GM19438 (cell line): Measurements from ENCODE around the gene PCDHAC1.
"Not testable (repeated sequence)": the region's sequence is repeated elsewhere in the genome, so short reads cannot be mapped to it uniquely, and the experiment has no call there.

Experiments used
- ATAC-seq: cut with Tn5 transposase; IDR thresholded peaks from one replicate; pipeline ENCODE4 v1.9.1; 2021; ENCODE audit warnings: low read depth; ENCODE audit not compliant: unreplicated experiment

PCDHAC1 gene, protein sequence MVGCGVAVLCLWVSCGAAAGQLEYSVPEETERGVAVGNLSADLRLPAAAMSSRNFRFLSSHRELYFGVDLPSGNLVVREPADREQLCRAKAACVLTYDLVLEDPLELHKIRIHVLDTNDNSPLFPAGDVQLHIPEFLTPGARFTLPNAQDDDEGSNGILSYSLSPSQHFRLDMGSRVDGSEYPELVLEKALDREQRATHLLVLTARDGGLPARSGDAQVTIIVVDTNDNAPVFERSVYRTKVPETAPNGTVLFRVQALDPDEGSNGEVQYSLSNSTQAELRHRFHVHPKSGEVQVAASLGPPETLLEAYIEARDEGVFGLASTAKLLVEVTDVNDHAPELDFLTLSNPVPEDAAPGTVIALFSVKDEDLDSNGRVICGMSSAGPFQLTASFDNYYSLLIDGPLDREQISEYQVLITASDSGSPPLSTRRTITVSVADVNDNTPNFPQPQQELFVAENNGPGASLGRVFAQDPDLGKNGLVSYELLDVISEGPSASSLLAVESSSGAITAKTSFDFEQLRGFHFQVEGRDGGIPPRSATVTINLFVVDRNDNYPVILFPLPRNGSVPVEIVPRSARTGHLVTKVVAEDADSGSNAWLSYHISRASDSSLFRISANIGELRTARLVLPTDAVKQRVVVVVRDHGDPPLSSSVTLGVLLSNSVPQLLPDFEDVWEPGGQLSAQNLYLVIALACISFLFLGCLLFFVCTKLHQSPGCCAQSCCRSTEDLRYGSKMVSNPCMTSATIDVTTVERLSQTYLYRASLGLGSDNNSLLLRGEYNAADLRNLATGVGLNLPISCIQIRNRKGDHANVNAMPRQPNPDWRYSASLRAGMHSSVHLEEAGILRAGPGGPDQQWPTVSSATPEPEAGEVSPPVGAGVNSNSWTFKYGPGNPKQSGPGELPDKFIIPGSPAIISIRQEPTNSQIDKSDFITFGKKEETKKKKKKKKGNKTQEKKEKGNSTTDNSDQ

GRCh38 chr5:140925806-140926442 lies at the start of gene PCDHAC1:
Gene PCDHAC1 (plus strand): TSS chr5:140926299. CDS start chr5:140926893, 594 bp downstream.
- no peak for ATAC-seq

DNA sequence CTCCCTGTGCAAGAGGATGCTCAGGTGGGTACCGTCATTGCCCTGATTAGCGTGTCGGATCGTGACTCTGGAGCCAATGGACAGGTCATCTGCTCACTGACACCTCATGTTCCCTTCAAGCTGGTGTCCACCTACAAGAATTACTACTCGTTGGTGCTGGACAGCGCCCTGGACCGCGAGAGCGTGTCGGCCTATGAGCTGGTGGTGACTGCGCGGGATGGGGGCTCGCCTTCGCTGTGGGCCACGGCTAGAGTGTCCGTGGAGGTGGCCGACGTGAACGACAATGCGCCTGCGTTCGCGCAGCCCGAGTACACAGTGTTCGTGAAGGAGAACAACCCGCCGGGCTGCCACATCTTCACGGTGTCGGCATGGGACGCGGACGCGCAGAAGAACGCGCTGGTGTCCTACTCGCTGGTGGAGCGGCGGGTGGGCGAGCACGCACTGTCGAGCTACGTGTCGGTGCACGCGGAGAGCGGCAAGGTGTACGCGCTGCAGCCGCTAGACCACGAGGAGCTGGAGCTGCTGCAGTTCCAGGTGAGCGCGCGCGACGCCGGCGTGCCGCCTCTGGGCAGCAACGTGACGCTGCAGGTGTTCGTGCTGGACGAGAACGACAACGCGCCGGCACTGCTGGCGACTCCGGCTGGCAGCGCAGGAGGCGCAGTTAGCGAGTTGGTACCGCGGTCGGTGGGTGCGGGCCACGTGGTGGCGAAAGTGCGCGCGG lies 49.4 kb upstream of the PCDHAC1 start:
- not testable (repeated sequence) for ATAC-seq

DNA sequence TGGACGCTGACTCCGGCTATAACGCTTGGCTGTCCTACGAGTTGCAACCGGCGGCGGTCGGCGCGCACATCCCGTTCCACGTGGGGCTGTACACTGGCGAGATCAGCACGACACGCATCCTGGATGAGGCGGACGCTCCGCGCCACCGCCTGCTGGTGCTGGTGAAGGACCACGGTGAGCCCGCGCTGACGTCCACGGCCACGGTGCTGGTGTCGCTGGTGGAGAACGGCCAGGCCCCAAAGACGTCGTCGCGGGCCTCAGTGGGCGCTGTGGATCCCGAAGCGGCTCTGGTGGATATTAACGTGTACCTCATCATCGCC lies 48.9 kb upstream of the PCDHAC1 start:
- no peak for ATAC-seq

- ATAC-seq = no peak
Observed at GRCh38 chr5:140881889-140882590, 44.1 kb upstream of the PCDHAC1 start, which contains the start of gene PCDHA13. Gene PCDHA13 (plus strand): TSS chr5:140882124. CDS start chr5:140882269, 145 bp downstream.

- ATAC-seq = no peak
Observed at GRCh38 chr5:140882591-140882899, 43.6 kb upstream of the PCDHAC1 start.

GRCh38 chr5:140883373-140883772 lies 42.7 kb upstream of the PCDHAC1 start:
- ATAC-seq = no peak

DNA sequence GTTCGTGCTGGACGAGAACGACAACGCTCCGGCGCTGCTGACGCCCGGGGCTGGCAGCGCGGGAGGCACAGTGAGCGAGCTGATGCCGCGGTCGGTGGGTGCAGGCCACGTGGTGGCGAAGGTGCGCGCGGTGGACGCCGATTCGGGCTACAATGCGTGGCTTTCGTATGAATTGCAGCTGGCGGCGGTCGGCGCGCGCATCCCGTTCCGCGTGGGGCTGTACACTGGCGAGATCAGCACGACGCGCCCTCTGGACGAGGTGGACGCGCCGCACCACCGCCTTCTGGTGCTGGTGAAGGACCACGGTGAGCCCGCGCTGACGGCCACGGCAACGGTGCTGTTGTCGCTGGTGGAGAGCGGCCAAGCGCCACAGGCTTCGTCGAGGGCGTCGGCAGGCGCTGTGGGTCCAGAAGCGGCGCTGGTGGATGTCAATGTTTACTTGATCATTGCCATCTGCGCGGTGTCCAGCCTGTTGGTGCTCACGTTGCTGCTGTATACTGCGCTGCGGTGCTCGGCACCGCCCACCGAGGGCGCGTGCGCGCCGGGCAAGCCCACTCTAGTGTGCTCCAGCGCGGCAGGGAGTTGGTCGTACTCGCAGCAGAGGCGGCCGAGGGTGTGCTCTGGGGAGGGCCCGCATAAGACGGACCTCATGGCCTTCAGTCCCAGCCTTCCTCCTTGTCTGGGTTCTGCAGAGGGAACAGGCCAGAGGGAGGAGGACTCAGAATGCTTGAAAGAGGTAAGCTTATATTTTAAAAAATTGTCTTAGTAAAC lies 42.0 kb upstream of the PCDHAC1 start:
- ATAC-seq = no peak

GRCh38 chr5:140916325-140916724 lies 9.8 kb upstream of the PCDHAC1 start:
- no peak for ATAC-seq

GRCh38 chr5:140923601-140924000 lies 2.5 kb upstream of the PCDHAC1 start:
- no peak for ATAC-seq

- ATAC-seq = no peak
Observed at GRCh38 chr5:140926443-140927227, 536 bp downstream of the PCDHAC1 start.

DNA sequence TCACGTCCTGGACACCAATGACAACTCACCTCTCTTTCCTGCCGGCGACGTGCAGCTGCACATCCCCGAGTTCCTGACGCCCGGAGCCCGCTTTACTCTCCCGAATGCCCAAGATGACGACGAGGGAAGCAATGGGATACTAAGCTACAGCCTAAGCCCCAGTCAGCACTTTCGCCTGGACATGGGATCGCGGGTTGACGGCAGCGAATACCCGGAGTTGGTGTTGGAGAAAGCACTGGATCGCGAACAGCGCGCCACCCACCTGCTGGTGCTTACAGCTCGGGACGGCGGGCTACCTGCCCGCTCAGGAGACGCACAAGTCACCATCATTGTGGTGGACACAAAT lies 1.1 kb downstream of the PCDHAC1 start:
- no peak for ATAC-seq

- no peak for ATAC-seq
Observed at GRCh38 chr5:140934964-140935606, 9.0 kb downstream of the PCDHAC1 start.

DNA sequence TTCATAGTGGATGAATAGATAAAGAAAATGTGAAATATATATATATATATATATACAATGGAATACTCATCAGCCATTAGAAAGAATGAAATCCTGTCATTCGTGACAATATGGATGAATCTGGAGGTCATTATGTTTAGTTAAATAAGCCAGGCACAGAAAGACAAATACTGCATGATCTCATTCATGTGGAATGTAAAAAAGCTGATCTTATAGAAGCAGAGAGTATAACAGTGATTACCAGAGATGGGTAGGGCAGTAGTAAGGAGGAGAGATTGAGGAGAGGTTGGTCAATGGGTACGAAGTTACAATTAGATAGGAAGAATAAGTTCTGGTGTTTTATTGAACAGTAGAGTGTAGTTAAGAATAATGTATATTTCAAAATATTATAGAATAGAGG lies 20.5 kb downstream of the PCDHAC1 start:
- ATAC-seq = no peak

DNA sequence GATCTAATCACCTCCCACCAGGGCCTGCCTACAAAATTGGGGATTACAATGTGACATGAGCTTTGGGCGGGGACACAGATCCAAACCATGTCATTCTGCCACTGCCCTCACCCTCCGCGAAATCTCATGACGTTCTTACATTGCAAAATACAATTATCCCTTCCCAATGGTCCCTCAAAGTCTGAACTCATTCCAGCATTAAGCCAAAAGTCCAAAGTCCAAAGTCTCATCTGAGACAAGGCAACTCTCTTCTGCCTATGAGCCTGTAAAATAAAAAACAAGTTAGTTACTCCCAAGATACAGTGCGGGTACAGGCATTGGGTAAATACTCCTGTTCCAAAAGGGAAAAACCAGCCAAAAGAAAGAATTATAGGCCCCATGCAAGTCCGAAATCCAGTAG lies 25.5 kb downstream of the PCDHAC1 start:
- ATAC-seq = no peak

DNA sequence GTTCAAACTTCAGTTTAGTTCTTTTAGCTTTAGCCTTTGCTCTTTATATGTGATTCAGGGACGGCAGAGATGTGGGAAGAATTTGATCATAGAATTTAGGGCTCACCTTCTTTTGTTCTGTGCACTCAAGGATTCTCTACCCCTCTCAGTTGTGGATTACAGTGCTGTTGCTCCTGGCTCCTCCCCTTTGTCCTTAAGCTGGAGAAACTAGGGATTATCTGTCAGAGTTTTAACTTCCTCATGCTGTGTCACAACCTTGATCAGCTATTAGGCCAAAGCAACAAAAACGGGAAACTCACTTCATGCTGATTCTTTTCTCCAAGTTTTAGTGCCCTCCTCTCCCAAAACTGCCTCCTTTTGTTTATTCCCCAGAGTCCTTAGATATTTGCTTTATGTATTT lies 27.1 kb downstream of the PCDHAC1 start:
- no peak for ATAC-seq

- no peak for ATAC-seq
Observed at GRCh38 chr5:140962190-140962589, 36.1 kb downstream of the PCDHAC1 start.

- no peak for ATAC-seq
Observed at GRCh38 chr5:140964356-140964755, 38.3 kb downstream of the PCDHAC1 start.

DNA sequence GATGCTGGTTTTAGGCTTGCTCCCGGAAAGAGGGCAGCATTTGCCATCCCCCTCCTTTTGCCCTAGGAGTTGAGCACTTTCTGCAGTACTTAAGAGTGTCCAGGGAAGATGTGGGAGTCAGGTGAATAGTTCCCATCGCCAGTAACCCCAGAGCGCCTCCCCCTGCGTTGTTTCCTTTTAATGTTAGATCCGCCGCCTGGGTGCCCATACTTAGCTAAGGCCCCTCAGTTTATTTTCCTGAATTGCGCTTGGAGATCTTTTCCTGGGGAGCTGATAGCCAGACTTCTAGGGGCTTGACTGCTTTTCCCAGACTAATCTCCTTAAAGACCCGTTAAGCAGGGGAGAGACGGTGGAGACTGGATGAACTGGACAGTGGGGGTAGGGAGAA lies 39.8 kb downstream of the PCDHAC1 start:
- no peak for ATAC-seq
